Measurements from ENCODE around the gene A3GALT2.

The A3GALT2 gene

DNA sequence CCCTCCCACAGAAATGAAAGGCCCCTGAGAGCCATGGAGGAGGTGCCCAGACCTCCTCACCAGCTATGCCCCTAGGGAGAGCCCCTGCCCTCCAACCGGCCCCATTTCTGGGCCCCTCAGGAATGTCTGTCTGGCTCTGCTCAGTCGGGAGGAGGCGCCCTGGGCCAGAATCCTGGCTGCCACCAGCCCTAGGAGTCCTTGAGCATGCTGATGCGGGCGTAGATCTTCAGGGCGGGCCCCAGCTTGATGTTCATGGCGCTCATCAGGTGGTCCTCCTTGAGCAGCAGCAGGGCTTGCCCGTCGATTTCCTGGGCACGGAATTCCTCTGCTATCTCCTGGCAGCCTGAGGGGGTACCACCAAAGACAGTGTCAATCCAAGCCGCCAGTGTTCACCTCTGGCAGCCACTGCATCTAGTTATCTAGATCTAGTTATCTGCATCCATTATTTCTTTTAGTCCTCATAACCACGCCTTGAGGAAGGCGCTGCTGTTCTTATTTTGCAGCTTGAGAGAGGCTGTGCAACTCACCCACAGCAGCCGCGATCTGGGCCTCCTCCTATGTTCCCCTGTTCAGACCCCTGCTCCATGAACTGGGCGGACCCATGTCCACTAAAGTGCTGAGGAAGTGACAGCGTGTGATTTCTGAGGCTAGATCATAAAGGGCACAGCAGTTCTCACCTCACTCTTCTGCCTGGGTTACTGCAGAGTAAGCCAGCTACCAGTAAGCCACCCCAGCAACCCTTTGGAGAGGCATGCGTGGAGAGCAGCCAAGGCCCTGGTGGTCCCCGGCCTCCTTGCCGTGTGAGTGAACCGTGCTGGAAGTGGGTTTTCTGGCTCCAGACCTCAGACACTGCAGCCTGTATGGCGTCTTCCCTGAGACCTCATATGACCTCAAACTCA lies 4.0 kb upstream of the A3GALT2 start:
- TF ChIP-seq, protein P1, sequence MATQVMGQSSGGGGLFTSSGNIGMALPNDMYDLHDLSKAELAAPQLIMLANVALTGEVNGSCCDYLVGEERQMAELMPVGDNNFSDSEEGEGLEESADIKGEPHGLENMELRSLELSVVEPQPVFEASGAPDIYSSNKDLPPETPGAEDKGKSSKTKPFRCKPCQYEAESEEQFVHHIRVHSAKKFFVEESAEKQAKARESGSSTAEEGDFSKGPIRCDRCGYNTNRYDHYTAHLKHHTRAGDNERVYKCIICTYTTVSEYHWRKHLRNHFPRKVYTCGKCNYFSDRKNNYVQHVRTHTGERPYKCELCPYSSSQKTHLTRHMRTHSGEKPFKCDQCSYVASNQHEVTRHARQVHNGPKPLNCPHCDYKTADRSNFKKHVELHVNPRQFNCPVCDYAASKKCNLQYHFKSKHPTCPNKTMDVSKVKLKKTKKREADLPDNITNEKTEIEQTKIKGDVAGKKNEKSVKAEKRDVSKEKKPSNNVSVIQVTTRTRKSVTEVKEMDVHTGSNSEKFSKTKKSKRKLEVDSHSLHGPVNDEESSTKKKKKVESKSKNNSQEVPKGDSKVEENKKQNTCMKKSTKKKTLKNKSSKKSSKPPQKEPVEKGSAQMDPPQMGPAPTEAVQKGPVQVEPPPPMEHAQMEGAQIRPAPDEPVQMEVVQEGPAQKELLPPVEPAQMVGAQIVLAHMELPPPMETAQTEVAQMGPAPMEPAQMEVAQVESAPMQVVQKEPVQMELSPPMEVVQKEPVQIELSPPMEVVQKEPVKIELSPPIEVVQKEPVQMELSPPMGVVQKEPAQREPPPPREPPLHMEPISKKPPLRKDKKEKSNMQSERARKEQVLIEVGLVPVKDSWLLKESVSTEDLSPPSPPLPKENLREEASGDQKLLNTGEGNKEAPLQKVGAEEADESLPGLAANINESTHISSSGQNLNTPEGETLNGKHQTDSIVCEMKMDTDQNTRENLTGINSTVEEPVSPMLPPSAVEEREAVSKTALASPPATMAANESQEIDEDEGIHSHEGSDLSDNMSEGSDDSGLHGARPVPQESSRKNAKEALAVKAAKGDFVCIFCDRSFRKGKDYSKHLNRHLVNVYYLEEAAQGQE (IDR thresholded peaks at IDR 0.05; ENCODE audit: insufficient read depth in 1 of 2, low read depth in 2 of 2, low read length in 2 of 2), result no peak
- TF ChIP-seq TAF1 (IDR thresholded peaks at IDR 0.05; ENCODE audit: borderline replicate concordance, insufficient read depth, low read length) (no peak), POLR2AphosphoS5 (IDR thresholded peaks at IDR 0.05; ENCODE audit: low read depth, low read length) (no peak), SIN3A (IDR thresholded peaks at IDR 0.05; ENCODE audit: borderline replicate concordance, insufficient read depth, low read length) (no peak), FOXP2 (optimal IDR thresholded peaks at IDR 0.05; ENCODE audit: borderline replicate concordance, extremely low read depth, extremely low read length, insufficient read depth) (no peak)

DNA sequence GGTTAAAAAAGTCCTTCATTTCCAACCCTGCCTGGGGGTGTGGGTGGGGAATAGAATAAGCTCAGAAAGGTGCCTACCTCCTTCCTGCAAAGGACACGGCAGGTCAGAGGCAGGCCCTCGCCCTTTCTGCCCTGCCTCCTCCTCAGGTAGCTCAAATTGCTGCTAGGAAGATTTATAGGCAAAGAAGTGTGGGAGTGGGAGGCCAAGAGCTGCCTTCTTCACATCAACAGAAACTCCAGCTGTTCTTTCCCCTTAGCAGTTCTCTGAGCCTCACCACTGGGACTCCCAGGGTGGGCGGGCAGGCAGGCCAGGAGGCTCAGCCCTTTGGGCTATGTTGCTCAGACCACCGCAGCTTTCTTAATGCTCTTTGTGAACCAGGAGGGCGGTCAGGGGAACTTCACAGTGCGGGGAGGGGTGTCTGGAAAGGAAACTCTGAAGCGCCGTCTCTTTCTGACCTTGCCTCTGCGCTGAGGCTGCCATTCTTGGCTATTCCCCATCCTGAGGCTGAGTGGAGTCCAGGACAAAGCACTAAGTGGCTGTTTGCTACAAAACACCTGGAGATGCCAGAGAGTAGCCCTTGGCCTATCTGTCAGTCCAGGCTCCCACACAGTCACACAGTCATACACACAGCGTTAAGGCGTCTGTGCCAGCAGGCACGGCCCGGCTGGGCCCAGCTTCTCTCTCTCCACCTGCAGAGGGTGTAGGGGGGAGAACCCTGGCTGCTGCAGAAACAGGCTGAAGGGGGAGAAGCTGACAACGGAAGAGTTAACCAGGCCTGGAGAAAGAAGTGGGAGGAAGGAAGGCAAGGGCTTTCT lies 3.0 kb upstream of the A3GALT2 start:
- TF ChIP-seq SIN3A (IDR thresholded peaks at IDR 0.05; ENCODE audit: borderline replicate concordance, insufficient read depth, low read length), result no peak
- TF ChIP-seq, protein P1 (IDR thresholded peaks at IDR 0.05; ENCODE audit: insufficient read depth in 1 of 2, low read depth in 2 of 2, low read length in 2 of 2), result no peak
- no peak for TF ChIP-seq TAF1 (IDR thresholded peaks at IDR 0.05; ENCODE audit: borderline replicate concordance, insufficient read depth, low read length)
- no peak for TF ChIP-seq POLR2AphosphoS5 (IDR thresholded peaks at IDR 0.05; ENCODE audit: low read depth, low read length)
- no peak for TF ChIP-seq FOXP2 (optimal IDR thresholded peaks at IDR 0.05; ENCODE audit: borderline replicate concordance, extremely low read depth, extremely low read length, insufficient read depth)

DNA sequence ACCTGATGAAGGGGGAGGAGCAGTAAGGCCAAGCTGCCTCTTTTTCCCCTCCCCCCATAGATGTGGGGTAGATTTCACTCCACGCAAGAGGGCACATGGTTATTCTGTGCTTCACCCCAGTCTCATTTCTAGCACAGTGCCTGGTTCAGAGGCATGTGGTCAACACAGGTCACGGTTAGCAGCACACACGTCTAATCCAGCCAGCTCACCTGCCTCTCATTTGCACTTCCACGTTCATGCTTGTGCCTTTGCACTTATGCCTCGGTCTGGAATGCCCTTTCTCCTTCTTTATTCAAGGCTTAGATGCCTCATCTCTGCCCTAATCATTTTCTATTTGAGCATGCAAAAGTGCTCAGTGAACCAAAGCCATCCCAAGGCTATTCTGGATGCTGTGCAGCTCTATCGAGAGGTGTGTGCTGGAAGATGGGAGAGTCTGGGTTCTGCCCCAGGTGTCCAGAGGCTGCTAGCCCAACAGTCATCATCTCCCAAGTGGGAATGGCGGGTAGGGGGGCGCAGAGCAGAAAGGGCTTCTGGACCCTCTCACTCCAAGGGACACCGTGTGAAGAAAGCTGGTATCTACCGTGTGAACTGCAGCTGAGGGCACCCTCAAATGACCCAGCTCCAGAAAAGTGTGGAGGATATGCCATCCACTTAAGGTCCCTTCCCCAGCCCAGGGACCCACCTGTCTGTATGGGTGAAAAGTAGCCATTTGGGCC lies 2.1 kb upstream of the A3GALT2 start:
- TF ChIP-seq SIN3A (IDR thresholded peaks at IDR 0.05; ENCODE audit: borderline replicate concordance, insufficient read depth, low read length) (no peak), POLR2AphosphoS5 (IDR thresholded peaks at IDR 0.05; ENCODE audit: low read depth, low read length) (no peak), FOXP2 (optimal IDR thresholded peaks at IDR 0.05; ENCODE audit: borderline replicate concordance, extremely low read depth, extremely low read length, insufficient read depth) (no peak), TAF1 (IDR thresholded peaks at IDR 0.05; ENCODE audit: borderline replicate concordance, insufficient read depth, low read length) (no peak)
- TF ChIP-seq, protein P1 (IDR thresholded peaks at IDR 0.05; ENCODE audit: insufficient read depth in 1 of 2, low read depth in 2 of 2, low read length in 2 of 2), result no peak

DNA sequence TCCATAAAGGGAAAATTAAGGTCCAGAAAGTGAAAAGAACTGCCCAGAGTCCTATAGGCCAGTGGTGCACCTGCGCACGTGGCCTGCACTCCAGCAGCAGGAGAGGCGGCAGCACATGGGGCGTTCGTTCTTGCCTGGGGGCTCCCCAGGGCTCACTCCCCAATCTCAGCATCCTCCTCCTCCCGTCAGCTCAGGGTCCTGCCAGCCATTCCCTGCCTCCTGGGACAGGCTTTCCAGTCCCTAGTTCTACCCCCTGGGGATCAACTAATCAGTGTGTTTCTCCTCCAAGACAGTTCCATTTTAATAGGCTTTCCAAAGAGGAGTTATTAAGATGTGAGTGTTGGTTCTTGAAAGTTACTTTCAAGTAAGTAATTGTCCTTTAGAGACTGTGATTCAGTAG lies 1.2 kb upstream of the A3GALT2 start:
- no peak for TF ChIP-seq POLR2AphosphoS5 (IDR thresholded peaks at IDR 0.05; ENCODE audit: low read depth, low read length)
- no peak for TF ChIP-seq TAF1 (IDR thresholded peaks at IDR 0.05; ENCODE audit: borderline replicate concordance, insufficient read depth, low read length)
- TF ChIP-seq SIN3A (IDR thresholded peaks at IDR 0.05; ENCODE audit: borderline replicate concordance, insufficient read depth, low read length), result no peak
- TF ChIP-seq, protein P1 (IDR thresholded peaks at IDR 0.05; ENCODE audit: insufficient read depth in 1 of 2, low read depth in 2 of 2, low read length in 2 of 2), result no peak
- TF ChIP-seq FOXP2 (optimal IDR thresholded peaks at IDR 0.05; ENCODE audit: borderline replicate concordance, extremely low read depth, extremely low read length, insufficient read depth), result no peak
